Fibroblast of lung (primary cell): ENCODE measurements around the gene PMP22. TPM values are rescaled to one million over a fixed set of nuclear protein-coding genes. Genes with fewer than 3 reads are reported as not detected.

Experiments
- DNase-seq, 2 donors: peaks; one replicate each; pipeline versions ENCODE4 v3.0.0 to v3.0.0-alpha.2; 2010; ENCODE audit warnings: low read depth in 2 of 2
- H2AFZ ChIP-seq: 2 replicates; pipeline ENCODE4 v1.5.1; 2012; ENCODE audit warnings: low read length, control low read depth, inconsistent platforms
- H3K27ac ChIP-seq: 2 replicates; pipeline ENCODE4 v1.5.1; 2011; ENCODE audit warnings: low read length, control low read depth; ENCODE audit not compliant: insufficient read depth
- H3K27me3 ChIP-seq: 2 replicates; pipeline ENCODE4 v1.5.1; 2011; ENCODE audit warnings: mild to moderate bottlenecking, low read length; ENCODE audit not compliant: control insufficient read depth, insufficient read depth
- H3K36me3 ChIP-seq: 2 replicates; pipeline ENCODE4 v1.5.1; 2011; ENCODE audit warnings: low read length; ENCODE audit not compliant: control insufficient read depth, insufficient read depth
- H3K4me1 ChIP-seq: 2 replicates; pipeline ENCODE4 v1.5.1; 2011; ENCODE audit warnings: low read length; ENCODE audit not compliant: control insufficient read depth, insufficient read depth; ENCODE audit errors: extremely low read depth
- H3K4me2 ChIP-seq: 2 replicates; pipeline ENCODE4 v1.5.1; 2011; ENCODE audit warnings: low read length, control low read depth; ENCODE audit not compliant: insufficient read depth; ENCODE audit errors: extremely low read depth
- H3K4me3 ChIP-seq, 4 experiments: fragments of 200-600 bp in 1 of 4; sonication (generic) in 1 of 4; replicated peaks in 1 of 4; 2 replicates each; pipeline ENCODE4 v1.5.1; 2011 to 2016; ENCODE audit warnings: low read length in 4 of 4, low read depth in 3 of 4, mild to moderate bottlenecking in 3 of 4, control low read depth in 2 of 4, inconsistent platforms in 1 of 4, mixed read lengths in 1 of 4; ENCODE audit not compliant: insufficient read depth in 1 of 4; ENCODE audit errors: control extremely low read depth in 1 of 4
- H3K79me2 ChIP-seq: 2 replicates; pipeline ENCODE4 v1.5.1; 2012; ENCODE audit warnings: mild to moderate bottlenecking, low read length, inconsistent platforms; ENCODE audit not compliant: control insufficient read depth, insufficient read depth
- H3K9ac ChIP-seq: 2 replicates; pipeline ENCODE4 v1.5.1; 2011; ENCODE audit warnings: mild to moderate bottlenecking, low read length, control low read depth; ENCODE audit not compliant: insufficient read depth
- H3K9me3 ChIP-seq: 2 replicates; pipeline ENCODE4 v1.5.1; 2012; ENCODE audit warnings: low read depth, low read length; ENCODE audit not compliant: control insufficient read depth, insufficient read depth
- H4K20me1 ChIP-seq: 2 replicates; pipeline ENCODE4 v1.5.1; 2011; ENCODE audit warnings: low read length; ENCODE audit not compliant: control insufficient read depth, insufficient read depth; ENCODE audit errors: extremely low read depth
- CTCF ChIP-seq, 2 donors: IDR thresholded peaks in 1 of 2; conservative IDR thresholded peaks in 1 of 2; 1 replicate in 1 of 2; 2 replicates in 1 of 2; pipeline ENCODE4 v1.5.1; 2011 to 2012; ENCODE audit warnings: low read length in 2 of 2, control low read depth in 1 of 2, inconsistent platforms in 1 of 2, low read depth in 1 of 2, mild to moderate bottlenecking in 1 of 2
- EZH2 ChIP-seq: IDR thresholded peaks from 2 replicates; pipeline ENCODE4 v1.5.1; 2012; ENCODE audit warnings: low read length, control low read depth, mild to moderate bottlenecking; ENCODE audit errors: missing control alignments
- polyA plus RNA-seq, 2 donors: library from polyadenylated mRNA; depleted of rRNA in 1 of 2; stranded (reverse) in 1 of 2; unstranded in 1 of 2; fragments of >200 nt; gene quantifications; 2 replicates each; pipeline ENCODE4 v1.2.1, GENCODE V29; 2011 to 2012; ENCODE audit warnings: missing spikeins in 1 of 2
- total RNA-seq: library from RNA; depleted of rRNA; stranded (reverse); fragments of >200 nt; gene quantifications from 2 replicates; pipeline ENCODE4 v1.2.1, GENCODE V29; 2014

Gene PMP22
- total and polyA plus RNA-seq, 2 donors (not counting 1 experiment from before 2014, with no cell fraction given) = 74.0 to 269 TPM

- peaks cover 16% of the 10 kb centered on the region for H3K36me3 ChIP-seq
- H3K4me3 ChIP-seq = peak overlapping the region in 2 of 4 experiments; percentile 36 to 45
- no peaks in the 10 kb centered on the region for H4K20me1 ChIP-seq
- no peaks in the 10 kb centered on the region for H3K9me3 ChIP-seq
- H3K4me1 ChIP-seq = peaks cover 21% of the 10 kb centered on the region
- H3K79me2 ChIP-seq = peaks cover 51% of the 10 kb centered on the region
- H3K9ac ChIP-seq = no peak overlapping the region
- DNase-seq = peak; percentile 73 to 81
- peak; percentile 84 to 89 for TF ChIP-seq CTCF (conservative IDR thresholded peaks at IDR 0.05 in 1 of 2, IDR thresholded peaks at IDR 0.05 in 1 of 2; ENCODE audit: low read depth in 1 of 2, low read length in 2 of 2)
- TF ChIP-seq EZH2 = no peak
- peak overlapping the region; percentile 86 for H3K4me2 ChIP-seq
- H3K27me3 ChIP-seq = no peaks in the 10 kb centered on the region
- H2AFZ ChIP-seq = no peak overlapping the region
- H3K27ac ChIP-seq = no peak overlapping the region
Observed at GRCh38 chr17:15257258-15257788, 7.8 kb downstream of the PMP22 start.

GRCh38 chr17:15256689-15257088 lies 8.4 kb downstream of the PMP22 start:
- peaks cover 48% of the 10 kb centered on the region for H3K79me2 ChIP-seq

More at GRCh38 chr17:15256689-15257088, 8.4 kb downstream of the PMP22 start:
- H4K20me1 ChIP-seq = no peaks in the 10 kb centered on the region
- no peaks in the 10 kb centered on the region for H3K9me3 ChIP-seq
- no peaks in the 10 kb centered on the region for H3K27me3 ChIP-seq
- H3K4me1 ChIP-seq = peaks cover 21% of the 10 kb centered on the region
- peak overlapping the region; percentile 86 for H3K4me2 ChIP-seq
- no peak overlapping the region for H3K9ac ChIP-seq
- H2AFZ ChIP-seq = no peak overlapping the region
- no peak overlapping the region for H3K27ac ChIP-seq
- TF ChIP-seq CTCF (conservative IDR thresholded peaks at IDR 0.05 in 1 of 2, IDR thresholded peaks at IDR 0.05 in 1 of 2; ENCODE audit: low read depth in 1 of 2, low read length in 2 of 2) (no peak), EZH2 (no peak)
- peak overlapping the region in 2 of 4 experiments; percentile 36 to 45 for H3K4me3 ChIP-seq
- peak in 1 of 2 donors; percentile 12 for DNase-seq
- H3K36me3 ChIP-seq = peaks cover 16% of the 10 kb centered on the region
